ENCODE data around the gene NR5A2.
A peak's percentile ranks its signal among the peaks of the same experiment; 100 is the strongest.

DNA sequence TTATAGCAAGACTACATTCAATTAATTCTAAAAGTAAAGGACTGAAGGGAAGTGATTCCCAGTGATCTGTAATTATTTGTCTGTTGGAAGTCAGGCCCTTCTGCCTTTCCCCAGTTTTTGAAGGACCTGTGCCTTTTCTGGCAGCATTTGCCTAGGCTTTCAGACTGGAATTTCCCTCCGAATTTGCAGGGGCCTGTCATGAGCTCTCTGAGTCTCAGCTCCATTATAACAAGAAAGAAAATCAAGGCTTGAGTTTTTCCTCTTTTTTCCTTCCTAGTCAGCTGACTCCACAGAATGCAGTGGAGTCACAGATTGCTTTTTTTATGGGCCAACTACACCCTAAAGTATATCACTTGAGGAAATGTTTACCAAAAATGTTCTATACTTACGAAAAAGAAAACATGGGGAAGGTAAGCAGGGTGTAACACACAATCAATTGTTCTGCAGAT, 1.1 kb downstream of the NR5A2 start:
- TF ChIP-seq, protein P1, sequence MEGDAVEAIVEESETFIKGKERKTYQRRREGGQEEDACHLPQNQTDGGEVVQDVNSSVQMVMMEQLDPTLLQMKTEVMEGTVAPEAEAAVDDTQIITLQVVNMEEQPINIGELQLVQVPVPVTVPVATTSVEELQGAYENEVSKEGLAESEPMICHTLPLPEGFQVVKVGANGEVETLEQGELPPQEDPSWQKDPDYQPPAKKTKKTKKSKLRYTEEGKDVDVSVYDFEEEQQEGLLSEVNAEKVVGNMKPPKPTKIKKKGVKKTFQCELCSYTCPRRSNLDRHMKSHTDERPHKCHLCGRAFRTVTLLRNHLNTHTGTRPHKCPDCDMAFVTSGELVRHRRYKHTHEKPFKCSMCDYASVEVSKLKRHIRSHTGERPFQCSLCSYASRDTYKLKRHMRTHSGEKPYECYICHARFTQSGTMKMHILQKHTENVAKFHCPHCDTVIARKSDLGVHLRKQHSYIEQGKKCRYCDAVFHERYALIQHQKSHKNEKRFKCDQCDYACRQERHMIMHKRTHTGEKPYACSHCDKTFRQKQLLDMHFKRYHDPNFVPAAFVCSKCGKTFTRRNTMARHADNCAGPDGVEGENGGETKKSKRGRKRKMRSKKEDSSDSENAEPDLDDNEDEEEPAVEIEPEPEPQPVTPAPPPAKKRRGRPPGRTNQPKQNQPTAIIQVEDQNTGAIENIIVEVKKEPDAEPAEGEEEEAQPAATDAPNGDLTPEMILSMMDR (conservative IDR thresholded peaks at IDR 0.05 in 1 of 2, IDR thresholded peaks at IDR 0.05 in 1 of 2; ENCODE audit: extremely low read depth in 1 of 2, insufficient read depth in 1 of 2, low read depth in 1 of 2, low read length in 2 of 2), result no peak
- peak; percentile 18 for TF ChIP-seq EZH2 (IDR thresholded peaks at IDR 0.05; ENCODE audit: borderline replicate concordance, low read length)

Data from mammary epithelial cell (primary cell).